Esophagus muscularis mucosa (tissue), 4 donors: ENCODE measurements around the gene TIMP1.

Experiments used
- CTCF ChIP-seq, 3 experiments: fragments of 200-600 bp in 2 of 3; fragments of 450-650 bp in 1 of 3; sonication (generic) in 2 of 3; IDR thresholded peaks; one replicate each; pipeline ENCODE4 v1.5.1; 2017 to 2019; ENCODE audit warnings: antibody characterized with exemption in 3 of 3, mild to moderate bottlenecking in 2 of 3, moderate library complexity in 1 of 3
- EP300 ChIP-seq: sonication (generic); formaldehyde crosslinking; IDR thresholded peaks from one replicate; pipeline ENCODE4 v1.6.1; 2017; ENCODE audit warnings: antibody characterized with exemption
- POLR2A ChIP-seq: fragments of 450-650 bp; IDR thresholded peaks from one replicate; pipeline ENCODE4 v1.6.1; 2017; ENCODE audit warnings: antibody characterized with exemption, moderate library complexity, mild to moderate bottlenecking, low read depth
- POLR2AphosphoS5 ChIP-seq, 2 donors: sonication (generic); formaldehyde crosslinking; IDR thresholded peaks; one replicate each; pipeline ENCODE4 v1.6.1; 2017; ENCODE audit warnings: antibody characterized with exemption in 2 of 2

GRCh38 chrX:47597222-47597621 is 15.0 kb downstream of the TIMP1 start:
- TF ChIP-seq CTCF (IDR thresholded peaks at IDR 0.05), result no peak
- no peak for TF ChIP-seq POLR2AphosphoS5 (IDR thresholded peaks at IDR 0.05)
- TF ChIP-seq POLR2A, result no peak
- TF ChIP-seq EP300, result no peak
